K562 (cell line): ENCODE results near the gene LHB. TPM values are rescaled to one million over a fixed set of nuclear protein-coding genes. Genes with fewer than 3 reads are reported as not detected.

Source experiments
- BHLHE40 ChIP-seq: IDR thresholded peaks from 2 replicates; pipeline ENCODE4 v1.6.1; 2011; ENCODE audit warnings: low read length, improper control_type of control experiment
- CBX2 ChIP-seq: fragments of 200-600 bp; sonication (generic); IDR thresholded peaks from one replicate; pipeline ENCODE4 v1.6.1; 2012; ENCODE audit warnings: mild to moderate bottlenecking, low read length, inconsistent platforms; ENCODE audit not compliant: insufficient read depth, poor library complexity, severe bottlenecking
- CBX5 ChIP-seq: IDR thresholded peaks from 2 replicates; pipeline ENCODE4 v1.6.1; 2014; ENCODE audit warnings: low read depth, borderline replicate concordance
- CBX8 ChIP-seq: fragments of 200-600 bp; sonication (generic); IDR thresholded peaks from 2 replicates; pipeline ENCODE4 v1.6.1; 2012; ENCODE audit warnings: borderline replicate concordance, mixed run types, low read depth, mild to moderate bottlenecking, moderate library complexity, mixed read lengths, low read length, control low read depth, inconsistent platforms; ENCODE audit not compliant: poor library complexity, severe bottlenecking; ENCODE audit errors: extremely low read depth
- DLX4 ChIP-seq: fragments of 250-450 bp; sonication (Bioruptor Pico); IDR thresholded peaks from 2 replicates; pipeline ENCODE4 v1.6.1; 2021; ENCODE audit warnings: mild to moderate bottlenecking
- E2F1 ChIP-seq: sonication (generic); formaldehyde crosslinking; IDR thresholded peaks from 2 replicates; pipeline ENCODE4 v1.8.1; 2023; ENCODE audit warnings: mild to moderate bottlenecking, missing genetic modification reagents, moderate library complexity
- KDM1A ChIP-seq, 2 experiments: fragments of 450-650 bp; IDR thresholded peaks; 2 replicates each; pipeline ENCODE4 v1.6.1; 2016; ENCODE audit warnings: mild to moderate bottlenecking in 2 of 2
- MAZ ChIP-seq, 2 experiments: fragments of 450-650 bp in 1 of 2; sonication (generic) in 1 of 2; formaldehyde crosslinking; IDR thresholded peaks in 1 of 2; conservative IDR thresholded peaks in 1 of 2; 2 replicates each; pipeline versions ENCODE4 v1.4.0 to v1.5.0; 2020; ENCODE audit warnings: mild to moderate bottlenecking in 1 of 2, missing genetic modification reagents in 1 of 2
- MEIS2 ChIP-seq: fragments of 450-650 bp; IDR thresholded peaks from 2 replicates; pipeline ENCODE4 v1.6.1; 2014; ENCODE audit warnings: mild to moderate bottlenecking; ENCODE audit not compliant: partially characterized antibody
- MXD1 ChIP-seq: fragments of 250-450 bp; sonication (Bioruptor Pico); IDR thresholded peaks from 2 replicates; pipeline ENCODE4 v1.8.0; 2021; ENCODE audit warnings: borderline replicate concordance, mild to moderate bottlenecking, moderate library complexity; ENCODE audit not compliant: poor library complexity, severe bottlenecking
- NRF1 ChIP-seq, 2 experiments: fragments of 450-650 bp; IDR thresholded peaks in 1 of 2; conservative IDR thresholded peaks in 1 of 2; 2 replicates each; pipeline ENCODE4 v1.6.1; 2014; ENCODE audit warnings: mild to moderate bottlenecking in 2 of 2
- POLR2G ChIP-seq: fragments of 200-400 bp; formaldehyde crosslinking; IDR thresholded peaks from 2 replicates; pipeline ENCODE4 v1.6.1; 2017; ENCODE audit warnings: low read depth, mild to moderate bottlenecking, antibody characterized with exemption, low read length, moderate library complexity
- SAFB2 ChIP-seq: fragments of 200-400 bp; formaldehyde crosslinking; IDR thresholded peaks from 2 replicates; pipeline ENCODE4 v1.6.1; 2018; ENCODE audit warnings: borderline replicate concordance, low read length, low read depth, moderate library complexity; ENCODE audit not compliant: severe bottlenecking
- SPI1 ChIP-seq: IDR thresholded peaks from 2 replicates; pipeline ENCODE4 v1.6.1; 2011; ENCODE audit warnings: low read depth, low read length, control low read depth, borderline replicate concordance
- WHSC1 ChIP-seq: IDR thresholded peaks from one replicate; pipeline ENCODE4 v1.6.1; 2012; ENCODE audit warnings: low read length, control low read depth, inconsistent platforms
- ZBTB26 ChIP-seq: fragments of 450-650 bp; formaldehyde crosslinking; IDR thresholded peaks from 2 replicates; pipeline ENCODE4 v1.4.0; 2022; ENCODE audit warnings: missing genetic modification characterization
- ZBTB43 ChIP-seq: sonication (generic); formaldehyde crosslinking; IDR thresholded peaks from 2 replicates; pipeline ENCODE4 v1.8.0; 2023; ENCODE audit warnings: mild to moderate bottlenecking, missing genetic modification reagents
- ZBTB7A ChIP-seq: IDR thresholded peaks from 2 replicates; pipeline ENCODE4 v1.6.1; 2011; ENCODE audit warnings: low read depth, mild to moderate bottlenecking, low read length, moderate library complexity, borderline replicate concordance; ENCODE audit not compliant: control insufficient read depth
- ZFP30 ChIP-seq: fragments of 250-450 bp; sonication (Bioruptor Pico); IDR thresholded peaks from 2 replicates; pipeline ENCODE4 v1.8.0; 2022; ENCODE audit warnings: moderate library complexity, mild to moderate bottlenecking, inconsistent platforms, borderline replicate concordance
- ZNF140 ChIP-seq: fragments of 250-450 bp; sonication (Bioruptor Pico); IDR thresholded peaks from 2 replicates; pipeline ENCODE4 v1.8.0; 2021; ENCODE audit warnings: moderate library complexity, mild to moderate bottlenecking, inconsistent platforms
- ZNF165 ChIP-seq: fragments of 250-450 bp; sonication (Bioruptor Pico); IDR thresholded peaks from 2 replicates; pipeline ENCODE4 v1.4.0; 2020; ENCODE audit warnings: borderline replicate concordance
- polyA plus RNA-seq, 8 experiments: library from polyadenylated mRNA; depleted of rRNA in 4 of 8; stranded (reverse) in 5 of 8; unstranded in 3 of 8; fragments of >200 nt; fragmentation: Nextera tagmentation in 2 of 8; fragmentation: Illumina TruSeq in 1 of 8; extraction: Ambion mirVana in 2 of 8; extraction: Trizol in 1 of 8; gene quantifications; 2 replicates each; pipeline versions ENCODE4 v1.2.1 to v1.2.3, GENCODE V29; 2011 to 2014; ENCODE audit warnings: inconsistent platforms in 1 of 8, missing spikeins in 1 of 8
- total RNA-seq, 7 experiments: library from RNA; depleted of rRNA in 6 of 7; stranded (reverse); fragments of >200 nt in 6 of 7; fragmentation: Illumina TruSeq in 2 of 7; extraction: Trizol in 2 of 7; gene quantifications; 2 replicates each; pipeline versions ENCODE4 v1.2.1 to v1.2.3, GENCODE V29; 2011 to 2021; ENCODE audit warnings: low replicate concordance in 1 of 7

The LHB gene
- total and polyA plus RNA-seq, 9 of the 15 experiments (the other 6 are each of a cell fraction or from before 2014, with no cell fraction given), result 0.54 TPM; not detected in 8

GRCh38 chr19:49019242-49019932 lies 2.5 kb upstream of the LHB start (continued):
- TF ChIP-seq ZBTB43 (CRISPR knock-in tag), result no peak
- TF ChIP-seq MXD1 (CRISPR knock-in tag), result no peak
- TF ChIP-seq DLX4, result no peak
- no peak for TF ChIP-seq CBX8
- peak; percentile 43 to 54; a peak in 3 of 4 replicates for TF ChIP-seq NRF1 (conservative IDR thresholded peaks at IDR 0.05 in 1 of 2, IDR thresholded peaks at IDR 0.05 in 1 of 2)
- no peak for TF ChIP-seq E2F1
- TF ChIP-seq CBX5, result no peak
- no peak for TF ChIP-seq ZNF165 (CRISPR knock-in tag)
- 0 out of 2 replicates have a peak, but pooled peaks have one; percentile 47 for TF ChIP-seq ZBTB7A
- TF ChIP-seq SAFB2, result no peak
- 0 out of 4 replicates have a peak, but pooled peaks of 1 of the 2 experiments have one; percentile 15 for TF ChIP-seq MAZ (CRISPR knock-in tag; conservative IDR thresholded peaks at IDR 0.05 in 1 of 2, IDR thresholded peaks at IDR 0.05 in 1 of 2)
- peak; percentile 76 for TF ChIP-seq BHLHE40
- TF ChIP-seq SPI1, result no peak
- no peak for TF ChIP-seq ZBTB26 (CRISPR knock-in tag)
- no peak for TF ChIP-seq MEIS2
- no peak for TF ChIP-seq CBX2
- no peak for TF ChIP-seq WHSC1
- TF ChIP-seq POLR2G, result peak; percentile 62
- no peak for TF ChIP-seq ZFP30 (CRISPR knock-in tag)
- TF ChIP-seq ZNF140 (CRISPR knock-in tag), result no peak
- TF ChIP-seq KDM1A (IDR thresholded peaks at IDR 0.05), result 0 out of 4 replicates have a peak, but pooled peaks of 1 of the 2 experiments have one; percentile 29
